HG02588 (cell line): ENCODE results near the gene ACYP2.
"Not testable (repeated sequence)": the region's sequence is repeated elsewhere in the genome, so short reads cannot be mapped to it uniquely, and the experiment has no call there.

Experiments
- ATAC-seq: cut with Tn5 transposase; IDR thresholded peaks from one replicate; pipeline ENCODE4 v1.9.1; 2021; ENCODE audit warnings: mild to moderate bottlenecking, moderate library complexity; ENCODE audit not compliant: unreplicated experiment

The ACYP2 gene

GRCh38 chr2:54313147-54313546 lies 197.7 kb downstream of the ACYP2 start:
- no peak for ATAC-seq

GRCh38 chr2:54317973-54318372 lies 202.6 kb downstream of the ACYP2 start:
- no peak for ATAC-seq

- no peak for ATAC-seq
These were observed 203.4 kb downstream of the ACYP2 start for GRCh38 chr2:54318821-54319220.

- ATAC-seq, result no peak
These were observed 205.6 kb downstream of the ACYP2 start for GRCh38 chr2:54321047-54321446.

GRCh38 chr2:54324517-54324916 lies 209.1 kb downstream of the ACYP2 start:
- ATAC-seq, result not testable (repeated sequence)

- ATAC-seq, result no peak
These were observed 209.7 kb downstream of the ACYP2 start for GRCh38 chr2:54325148-54325547.

- no peak for ATAC-seq
These were observed 214.2 kb downstream of the ACYP2 start for GRCh38 chr2:54329482-54330161.

GRCh38 chr2:54330162-54330925 lies 214.9 kb downstream of the ACYP2 start:
- ATAC-seq, result peak; percentile 93

GRCh38 chr2:54330926-54331835 lies 215.8 kb downstream of the ACYP2 start:
- peak; percentile 43 for ATAC-seq

- no peak for ATAC-seq
These were observed 217.0 kb downstream of the ACYP2 start for GRCh38 chr2:54332386-54332785.

- ATAC-seq, result no peak
These were observed 220.9 kb downstream of the ACYP2 start for GRCh38 chr2:54336136-54336976.

- ATAC-seq, result no peak
These were observed 221.5 kb downstream of the ACYP2 start for GRCh38 chr2:54336977-54337255.

- no peak for ATAC-seq
These were observed 226.2 kb downstream of the ACYP2 start for GRCh38 chr2:54341656-54342055.

- ATAC-seq, result no peak
These were observed 227.2 kb downstream of the ACYP2 start for GRCh38 chr2:54342603-54343002.

GRCh38 chr2:54347622-54348021 lies 232.2 kb downstream of the ACYP2 start:
- ATAC-seq, result no peak

GRCh38 chr2:54348646-54349045 lies 233.2 kb downstream of the ACYP2 start:
- ATAC-seq, result no peak

- ATAC-seq, result no peak
These were observed 235.0 kb downstream of the ACYP2 start for GRCh38 chr2:54350426-54350825.

GRCh38 chr2:54353216-54353615 lies 237.8 kb downstream of the ACYP2 start:
- no peak for ATAC-seq
